Measurements from ENCODE around the gene GARIN5A. TPM values are rescaled to one million over a fixed set of nuclear protein-coding genes. Genes with fewer than 3 reads are reported as not detected.

GARIN5A gene
- total and polyA plus RNA-seq, 2 experiments from 2014 or later: 13.3 to 25.0 TPM

DNA sequence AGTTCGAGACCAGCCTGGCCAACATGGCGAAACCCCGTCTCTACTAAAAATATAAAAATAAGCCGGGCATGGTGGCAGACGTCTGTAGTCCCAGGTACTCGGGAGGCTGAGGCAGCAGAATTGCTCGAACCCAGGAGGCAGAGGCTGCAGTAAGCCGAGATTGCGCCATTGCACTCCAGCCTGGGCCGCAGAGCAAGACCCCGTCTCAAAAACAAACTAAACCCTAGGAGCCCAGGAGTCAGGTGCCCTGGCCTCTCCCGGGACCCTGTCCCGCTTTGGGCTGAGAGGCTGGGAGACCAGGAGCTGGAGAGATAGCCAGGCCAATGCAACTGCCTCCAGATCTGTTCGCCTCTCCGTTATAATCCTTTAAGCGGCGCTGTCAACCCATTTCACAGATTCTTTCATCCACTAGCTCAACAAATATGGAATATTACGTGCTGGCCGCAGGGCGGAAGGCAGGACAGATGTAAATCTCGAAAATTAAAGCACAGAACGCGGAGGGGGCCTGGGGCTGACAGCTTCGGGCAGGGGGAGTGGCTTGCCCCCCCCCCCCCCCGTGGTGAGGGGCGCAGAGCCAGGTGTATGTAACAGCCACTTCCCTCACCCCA, 49.2 kb downstream of the GARIN5A start:
- Histone ChIP-seq H3K36me3 (ENCODE audit: insufficient read depth) (no peaks in the 10 kb centered on the region), H3K9me2 (ENCODE audit: insufficient read depth) (no peaks in the 10 kb centered on the region), H4K20me1 (replicated peaks; ENCODE audit: insufficient read depth) (no peaks in the 10 kb centered on the region; the same call in 1 of the 2 replicates), H3K4me2 (peak overlapping the region; percentile 79), H3K27me3 (ENCODE audit: insufficient read depth) (peaks cover 26% of the 10 kb centered on the region), H2AFZ (peak overlapping the region; percentile 80), H3K4me1 (ENCODE audit: insufficient read depth) (peaks cover 19% of the 10 kb centered on the region), H3K4me3 (peak overlapping the region; percentile 57), H3F3A (replicated peaks; ENCODE audit: low read depth) (peaks cover 20% of the 10 kb centered on the region; the same call in 1 of the 2 replicates), H3K79me2 (replicated peaks; ENCODE audit: insufficient read depth) (no peaks in the 10 kb centered on the region), H3K27ac (ENCODE audit: low read depth) (no peak overlapping the region)
- H3K4me3 Mint-ChIP-seq: no peak overlapping the region
- H3K4me1 Mint-ChIP-seq: peaks cover 13% of the 10 kb centered on the region
- H3K27ac Mint-ChIP-seq: no peak overlapping the region
- no peak for DNase-seq (ENCODE audit: low spot score)
- H3K9me3 Mint-ChIP-seq: no peaks in the 10 kb centered on the region
- peaks cover 15% of the 10 kb centered on the region for H3K36me3 Mint-ChIP-seq (ENCODE audit: low read depth)
- TF ChIP-seq, protein P1, sequence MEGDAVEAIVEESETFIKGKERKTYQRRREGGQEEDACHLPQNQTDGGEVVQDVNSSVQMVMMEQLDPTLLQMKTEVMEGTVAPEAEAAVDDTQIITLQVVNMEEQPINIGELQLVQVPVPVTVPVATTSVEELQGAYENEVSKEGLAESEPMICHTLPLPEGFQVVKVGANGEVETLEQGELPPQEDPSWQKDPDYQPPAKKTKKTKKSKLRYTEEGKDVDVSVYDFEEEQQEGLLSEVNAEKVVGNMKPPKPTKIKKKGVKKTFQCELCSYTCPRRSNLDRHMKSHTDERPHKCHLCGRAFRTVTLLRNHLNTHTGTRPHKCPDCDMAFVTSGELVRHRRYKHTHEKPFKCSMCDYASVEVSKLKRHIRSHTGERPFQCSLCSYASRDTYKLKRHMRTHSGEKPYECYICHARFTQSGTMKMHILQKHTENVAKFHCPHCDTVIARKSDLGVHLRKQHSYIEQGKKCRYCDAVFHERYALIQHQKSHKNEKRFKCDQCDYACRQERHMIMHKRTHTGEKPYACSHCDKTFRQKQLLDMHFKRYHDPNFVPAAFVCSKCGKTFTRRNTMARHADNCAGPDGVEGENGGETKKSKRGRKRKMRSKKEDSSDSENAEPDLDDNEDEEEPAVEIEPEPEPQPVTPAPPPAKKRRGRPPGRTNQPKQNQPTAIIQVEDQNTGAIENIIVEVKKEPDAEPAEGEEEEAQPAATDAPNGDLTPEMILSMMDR (conservative IDR thresholded peaks at IDR 0.05; ENCODE audit: low read depth in 2 of 2): no peak
- no peak for TF ChIP-seq ZNF114 (CRISPR knock-in tag; IDR thresholded peaks at IDR 0.05)
- no peak for TF ChIP-seq POLR2AphosphoS5 (IDR thresholded peaks at IDR 0.05; ENCODE audit: low read depth)
- TF ChIP-seq EZH2phosphoT487 (IDR thresholded peaks at IDR 0.05; ENCODE audit: unreplicated experiment): no peak
- no peak for TF ChIP-seq ETS1 (IDR thresholded peaks at IDR 0.05)
- TF ChIP-seq, protein P2, sequence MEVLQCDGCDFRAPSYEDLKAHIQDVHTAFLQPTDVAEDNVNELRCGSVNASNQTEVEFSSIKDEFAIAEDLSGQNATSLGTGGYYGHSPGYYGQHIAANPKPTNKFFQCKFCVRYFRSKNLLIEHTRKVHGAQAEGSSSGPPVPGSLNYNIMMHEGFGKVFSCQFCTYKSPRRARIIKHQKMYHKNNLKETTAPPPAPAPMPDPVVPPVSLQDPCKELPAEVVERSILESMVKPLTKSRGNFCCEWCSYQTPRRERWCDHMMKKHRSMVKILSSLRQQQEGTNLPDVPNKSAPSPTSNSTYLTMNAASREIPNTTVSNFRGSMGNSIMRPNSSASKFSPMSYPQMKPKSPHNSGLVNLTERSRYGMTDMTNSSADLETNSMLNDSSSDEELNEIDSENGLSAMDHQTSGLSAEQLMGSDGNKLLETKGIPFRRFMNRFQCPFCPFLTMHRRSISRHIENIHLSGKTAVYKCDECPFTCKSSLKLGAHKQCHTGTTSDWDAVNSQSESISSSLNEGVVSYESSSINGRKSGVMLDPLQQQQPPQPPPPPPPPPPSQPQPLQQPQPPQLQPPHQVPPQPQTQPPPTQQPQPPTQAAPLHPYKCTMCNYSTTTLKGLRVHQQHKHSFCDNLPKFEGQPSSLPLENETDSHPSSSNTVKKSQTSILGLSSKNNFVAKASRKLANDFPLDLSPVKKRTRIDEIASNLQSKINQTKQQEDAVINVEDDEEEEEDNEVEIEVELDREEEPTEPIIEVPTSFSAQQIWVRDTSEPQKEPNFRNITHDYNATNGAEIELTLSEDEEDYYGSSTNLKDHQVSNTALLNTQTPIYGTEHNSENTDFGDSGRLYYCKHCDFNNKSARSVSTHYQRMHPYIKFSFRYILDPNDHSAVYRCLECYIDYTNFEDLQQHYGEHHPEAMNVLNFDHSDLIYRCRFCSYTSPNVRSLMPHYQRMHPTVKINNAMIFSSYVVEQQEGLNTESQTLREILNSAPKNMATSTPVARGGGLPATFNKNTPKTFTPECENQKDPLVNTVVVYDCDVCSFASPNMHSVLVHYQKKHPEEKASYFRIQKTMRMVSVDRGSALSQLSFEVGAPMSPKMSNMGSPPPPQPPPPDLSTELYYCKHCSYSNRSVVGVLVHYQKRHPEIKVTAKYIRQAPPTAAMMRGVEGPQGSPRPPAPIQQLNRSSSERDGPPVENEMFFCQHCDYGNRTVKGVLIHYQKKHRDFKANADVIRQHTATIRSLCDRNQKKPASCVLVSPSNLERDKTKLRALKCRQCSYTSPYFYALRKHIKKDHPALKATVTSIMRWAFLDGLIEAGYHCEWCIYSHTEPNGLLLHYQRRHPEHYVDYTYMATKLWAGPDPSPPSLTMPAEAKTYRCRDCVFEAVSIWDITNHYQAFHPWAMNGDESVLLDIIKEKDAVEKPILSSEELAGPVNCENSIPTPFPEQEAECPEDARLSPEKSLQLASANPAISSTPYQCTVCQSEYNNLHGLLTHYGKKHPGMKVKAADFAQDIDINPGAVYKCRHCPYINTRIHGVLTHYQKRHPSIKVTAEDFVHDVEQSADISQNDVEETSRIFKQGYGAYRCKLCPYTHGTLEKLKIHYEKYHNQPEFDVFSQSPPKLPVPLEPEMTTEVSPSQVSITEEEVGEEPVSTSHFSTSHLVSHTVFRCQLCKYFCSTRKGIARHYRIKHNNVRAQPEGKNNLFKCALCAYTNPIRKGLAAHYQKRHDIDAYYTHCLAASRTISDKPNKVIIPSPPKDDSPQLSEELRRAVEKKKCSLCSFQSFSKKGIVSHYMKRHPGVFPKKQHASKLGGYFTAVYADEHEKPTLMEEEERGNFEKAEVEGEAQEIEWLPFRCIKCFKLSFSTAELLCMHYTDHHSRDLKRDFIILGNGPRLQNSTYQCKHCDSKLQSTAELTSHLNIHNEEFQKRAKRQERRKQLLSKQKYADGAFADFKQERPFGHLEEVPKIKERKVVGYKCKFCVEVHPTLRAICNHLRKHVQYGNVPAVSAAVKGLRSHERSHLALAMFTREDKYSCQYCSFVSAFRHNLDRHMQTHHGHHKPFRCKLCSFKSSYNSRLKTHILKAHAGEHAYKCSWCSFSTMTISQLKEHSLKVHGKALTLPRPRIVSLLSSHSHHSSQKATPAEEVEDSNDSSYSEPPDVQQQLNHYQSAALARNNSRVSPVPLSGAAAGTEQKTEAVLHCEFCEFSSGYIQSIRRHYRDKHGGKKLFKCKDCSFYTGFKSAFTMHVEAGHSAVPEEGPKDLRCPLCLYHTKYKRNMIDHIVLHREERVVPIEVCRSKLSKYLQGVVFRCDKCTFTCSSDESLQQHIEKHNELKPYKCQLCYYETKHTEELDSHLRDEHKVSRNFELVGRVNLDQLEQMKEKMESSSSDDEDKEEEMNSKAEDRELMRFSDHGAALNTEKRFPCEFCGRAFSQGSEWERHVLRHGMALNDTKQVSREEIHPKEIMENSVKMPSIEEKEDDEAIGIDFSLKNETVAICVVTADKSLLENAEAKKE (CRISPR knock-in tag; IDR thresholded peaks at IDR 0.05): no peak
- peaks cover 10% of the 10 kb centered on the region for H3K27me3 Mint-ChIP-seq (ENCODE audit: insufficient read depth, low read depth, poor library complexity)
- ATAC-seq: no peak
